Measurements from ENCODE around the gene FGF21. TPM values are rescaled to one million over a fixed set of nuclear protein-coding genes. Genes with fewer than 3 reads are reported as not detected.
A peak's percentile ranks its signal among the peaks of the same experiment; 100 is the strongest.

FGF21 gene
- total RNA-seq, 2 experiments from 2014 or later, result not detected

GRCh38 chr19:48798937-48799336, 43.6 kb downstream of the FGF21 start:
- Mint-ChIP-seq H3K27ac (no peak overlapping the region), H3K36me3 (ENCODE audit: low read depth) (no peaks in the 10 kb centered on the region), H3K27me3 (ENCODE audit: low read depth) (no peaks in the 10 kb centered on the region), H3K4me1 (ENCODE audit: low read depth) (peaks cover 8% of the 10 kb centered on the region), H3K9me3 (ENCODE audit: insufficient read depth) (no peaks in the 10 kb centered on the region), H3K4me3 (no peak overlapping the region)
- DNase-seq (no peak), ATAC-seq (no peak)
- CTCF ChIA-PET, result interaction anchor here (1.7 kb wide), 1 partner anchor 37 kb away, joined by 4 read pairs; the partner anchor contains the start of gene HSD17B14
- POLR2A ChIA-PET, result interaction anchor here (0.6 to 0.9 kb wide), 2 partner anchors 170 to 178 kb away, joined by 3 read pairs; no protein-coding TSS in a partner anchor

GRCh38 chr19:48799358-48800300, 44.3 kb downstream of the FGF21 start:
- ChIA-PET CTCF (interaction anchor here (1.7 kb wide), 1 partner anchor 37 kb away, joined by 4 read pairs; the partner anchor contains the start of gene HSD17B14), POLR2A (interaction anchor here (0.6 to 0.9 kb wide), 2 partner anchors 73 to 170 kb away, joined by 3 read pairs; no protein-coding TSS in a partner anchor)
- no peaks in the 10 kb centered on the region for H3K9me3 Mint-ChIP-seq (ENCODE audit: insufficient read depth)
- no peak overlapping the region for H3K27ac Mint-ChIP-seq
- no peaks in the 10 kb centered on the region for H3K36me3 Mint-ChIP-seq (ENCODE audit: low read depth)
- DNase-seq (no peak), ATAC-seq (no peak)
- peaks cover 6% of the 10 kb centered on the region for H3K4me1 Mint-ChIP-seq (ENCODE audit: low read depth)
- no peak overlapping the region for H3K4me3 Mint-ChIP-seq
- H3K27me3 Mint-ChIP-seq (ENCODE audit: low read depth), result no peaks in the 10 kb centered on the region

- Mint-ChIP-seq H3K36me3 (ENCODE audit: low read depth) (no peaks in the 10 kb centered on the region), H3K27me3 (ENCODE audit: low read depth) (no peaks in the 10 kb centered on the region), H3K4me3 (no peak overlapping the region), H3K27ac (no peak overlapping the region), H3K9me3 (ENCODE audit: insufficient read depth) (no peaks in the 10 kb centered on the region), H3K4me1 (ENCODE audit: low read depth) (peaks cover 2% of the 10 kb centered on the region)
- DNase-seq, result no peak
- no peak for ATAC-seq
- CTCF ChIA-PET, result interaction anchor here (0.6 to 1.2 kb wide), 4 partner anchors 11 to 168 kb away, joined by 3 read pairs; no protein-coding TSS in a partner anchor
- POLR2A ChIA-PET, result interaction anchor here (1.3 kb wide), 1 partner anchor 71 kb away, joined by 4 read pairs; no protein-coding TSS in a partner anchor
These were observed 47.3 kb downstream of the FGF21 start for GRCh38 chr19:48802623-48803022.

- no peak overlapping the region for H3K27ac Mint-ChIP-seq
These were observed 49.2 kb downstream of the FGF21 start for GRCh38 chr19:48804496-48804895.

GRCh38 chr19:48805452-48805851, 50.1 kb downstream of the FGF21 start:
- Mint-ChIP-seq H3K27ac (no peak overlapping the region), H3K9me3 (ENCODE audit: insufficient read depth) (no peaks in the 10 kb centered on the region), H3K4me3 (no peak overlapping the region), H3K27me3 (ENCODE audit: low read depth) (no peaks in the 10 kb centered on the region), H3K4me1 (ENCODE audit: low read depth) (peaks cover 20% of the 10 kb centered on the region), H3K36me3 (ENCODE audit: low read depth) (no peaks in the 10 kb centered on the region)
- no peak for ATAC-seq
- ChIA-PET CTCF (interaction anchor here (1.3 to 1.5 kb wide), 2 partner anchors 10 to 31 kb away, joined by 3 to 6 read pairs; partner anchors contain the start of gene HSD17B14), POLR2A (no interaction called here)
- DNase-seq, result no peak

More at GRCh38 chr19:48804496-48804895, 49.2 kb downstream of the FGF21 start:
- H3K4me3 Mint-ChIP-seq, result no peak overlapping the region
- no peaks in the 10 kb centered on the region for H3K27me3 Mint-ChIP-seq (ENCODE audit: low read depth)
- peaks cover 10% of the 10 kb centered on the region for H3K4me1 Mint-ChIP-seq (ENCODE audit: low read depth)
- no peaks in the 10 kb centered on the region for H3K36me3 Mint-ChIP-seq (ENCODE audit: low read depth)
- ChIA-PET POLR2A (interaction anchor here (0.7 kb wide), 1 partner anchor 179 kb away, joined by 3 read pairs; no protein-coding TSS in a partner anchor), CTCF (interaction anchor here (0.8 to 1.3 kb wide), 2 partner anchors 9 to 38 kb away, joined by 3 to 6 read pairs; no protein-coding TSS in a partner anchor)
- no peaks in the 10 kb centered on the region for H3K9me3 Mint-ChIP-seq (ENCODE audit: insufficient read depth)
- DNase-seq (no peak), ATAC-seq (no peak)

- ATAC-seq (peak; percentile 33), DNase-seq (no peak)
- Mint-ChIP-seq H3K4me3 (no peak overlapping the region), H3K36me3 (ENCODE audit: low read depth) (no peaks in the 10 kb centered on the region), H3K4me1 (ENCODE audit: low read depth) (peaks cover 22% of the 10 kb centered on the region), H3K27ac (peak overlapping the region; percentile 24), H3K27me3 (ENCODE audit: low read depth) (no peaks in the 10 kb centered on the region), H3K9me3 (ENCODE audit: insufficient read depth) (no peaks in the 10 kb centered on the region)
- ChIA-PET CTCF (interaction anchor here (1.1 to 3.0 kb wide), 5 partner anchors 11 to 187 kb away, joined by 3 to 40 read pairs (median 4); partner anchors contain the start of genes GYS1, HSD17B14 and RUVBL2), POLR2A (interaction anchor here (0.6 to 1.4 kb wide), 4 partner anchors 9 to 1998 kb away, joined by 3 to 5 read pairs (median 3); no protein-coding TSS in a partner anchor)
These were observed 51.1 kb downstream of the FGF21 start for GRCh38 chr19:48806518-48806817.

- POLR2A ChIA-PET, result interaction anchor here (0.6 to 1.4 kb wide), 5 partner anchors 10 to 1997 kb away, joined by 3 to 5 read pairs (median 3); no protein-coding TSS in a partner anchor
- Mint-ChIP-seq H3K36me3 (ENCODE audit: low read depth) (no peaks in the 10 kb centered on the region), H3K4me1 (ENCODE audit: low read depth) (peaks cover 23% of the 10 kb centered on the region), H3K4me3 (no peak overlapping the region), H3K27me3 (ENCODE audit: low read depth) (no peaks in the 10 kb centered on the region), H3K27ac (peak overlapping the region; percentile 24), H3K9me3 (ENCODE audit: insufficient read depth) (no peaks in the 10 kb centered on the region)
- CTCF ChIA-PET, result interaction anchor here (1.1 to 3.0 kb wide), 6 partner anchors 12 to 186 kb away, joined by 3 to 40 read pairs (median 5); partner anchors contain the start of genes GYS1, HSD17B14 and RUVBL2
- DNase-seq, result peak; percentile 66
- ATAC-seq, result no peak
These were observed 51.7 kb downstream of the FGF21 start for GRCh38 chr19:48806818-48807589.

GRCh38 chr19:48807590-48808308, 52.4 kb downstream of the FGF21 start:
- ATAC-seq, result no peak

More at GRCh38 chr19:48807590-48808308, 52.4 kb downstream of the FGF21 start:
- Mint-ChIP-seq H3K36me3 (ENCODE audit: low read depth) (no peaks in the 10 kb centered on the region), H3K9me3 (ENCODE audit: insufficient read depth) (no peaks in the 10 kb centered on the region), H3K27ac (no peak overlapping the region), H3K4me1 (ENCODE audit: low read depth) (peaks cover 30% of the 10 kb centered on the region), H3K27me3 (ENCODE audit: low read depth) (no peaks in the 10 kb centered on the region), H3K4me3 (no peak overlapping the region)
- DNase-seq, result no peak
- ChIA-PET POLR2A (interaction anchor here (1.0 to 1.4 kb wide), 2 partner anchors 12 to 29 kb away, joined by 3 read pairs; no protein-coding TSS in a partner anchor), CTCF (interaction anchor here (1.1 to 3.0 kb wide), 4 partner anchors 12 to 186 kb away, joined by 3 to 40 read pairs (median 5); partner anchors contain the start of genes GYS1 and RUVBL2)

Data from activated CD8-positive, alpha-beta T cell treated with anti-CD3 and anti-CD28 coated beads, Interleukin-2, amount 10 ng/mL, durations not matched to agents 7 days and 5 days (primary cell).